Tibial nerve (tissue), 4 donors: ENCODE results near the gene PAX3.

Experiments used
- EP300 ChIP-seq, 2 donors: sonication (generic); formaldehyde crosslinking; IDR thresholded peaks; one replicate each; pipeline ENCODE4 v1.6.1; 2017; ENCODE audit warnings: antibody characterized with exemption in 2 of 2, mild to moderate bottlenecking in 1 of 2
- TF ChIP-seq, protein P1 (sequence below), 5 experiments: fragments of 200-600 bp in 3 of 5; fragments of 450-650 bp in 2 of 5; sonication (generic) in 3 of 5; IDR thresholded peaks; one replicate each; pipeline ENCODE4 v1.5.1; 2016 to 2019; ENCODE audit warnings: antibody characterized with exemption in 5 of 5, mild to moderate bottlenecking in 3 of 5, moderate library complexity in 2 of 5

DNA sequence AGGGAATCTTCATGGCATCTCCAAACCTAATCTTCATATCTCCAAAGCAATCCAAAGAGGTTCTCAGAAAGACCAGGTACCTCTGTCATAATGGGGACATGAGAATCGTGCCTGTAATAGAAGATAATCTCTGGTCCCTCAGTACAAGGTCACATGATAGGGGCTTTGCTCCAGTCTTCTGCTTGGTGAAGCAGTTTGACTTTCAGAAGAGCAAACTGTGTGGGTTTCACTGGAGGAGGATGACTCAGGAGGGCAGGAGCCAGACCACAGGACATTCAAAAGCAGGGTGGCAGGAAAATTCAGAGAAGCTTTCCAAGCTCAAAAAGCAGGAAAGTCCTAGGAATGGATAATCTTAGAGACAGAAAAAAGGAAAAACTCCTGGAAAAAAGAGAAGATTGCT, 10.6 kb upstream of the PAX3 start:
- TF ChIP-seq, protein P1, sequence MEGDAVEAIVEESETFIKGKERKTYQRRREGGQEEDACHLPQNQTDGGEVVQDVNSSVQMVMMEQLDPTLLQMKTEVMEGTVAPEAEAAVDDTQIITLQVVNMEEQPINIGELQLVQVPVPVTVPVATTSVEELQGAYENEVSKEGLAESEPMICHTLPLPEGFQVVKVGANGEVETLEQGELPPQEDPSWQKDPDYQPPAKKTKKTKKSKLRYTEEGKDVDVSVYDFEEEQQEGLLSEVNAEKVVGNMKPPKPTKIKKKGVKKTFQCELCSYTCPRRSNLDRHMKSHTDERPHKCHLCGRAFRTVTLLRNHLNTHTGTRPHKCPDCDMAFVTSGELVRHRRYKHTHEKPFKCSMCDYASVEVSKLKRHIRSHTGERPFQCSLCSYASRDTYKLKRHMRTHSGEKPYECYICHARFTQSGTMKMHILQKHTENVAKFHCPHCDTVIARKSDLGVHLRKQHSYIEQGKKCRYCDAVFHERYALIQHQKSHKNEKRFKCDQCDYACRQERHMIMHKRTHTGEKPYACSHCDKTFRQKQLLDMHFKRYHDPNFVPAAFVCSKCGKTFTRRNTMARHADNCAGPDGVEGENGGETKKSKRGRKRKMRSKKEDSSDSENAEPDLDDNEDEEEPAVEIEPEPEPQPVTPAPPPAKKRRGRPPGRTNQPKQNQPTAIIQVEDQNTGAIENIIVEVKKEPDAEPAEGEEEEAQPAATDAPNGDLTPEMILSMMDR (IDR thresholded peaks at IDR 0.05), result no peak
- TF ChIP-seq EP300 (IDR thresholded peaks at IDR 0.05), result no peak
